Stimulated activated CD8-positive, alpha-beta memory T cell treated with anti-CD3 and anti-CD28 coated beads, Interleukin-4, amount 100 ng/mL, for 4 hours (primary cell): ENCODE measurements around the gene TTYH3.

Experiments
- DNase-seq, 2 donors: peaks; one replicate each; pipeline ENCODE4 v3.0.0-alpha.2; 2020; ENCODE audit warnings: low read depth in 2 of 2, low spot score in 1 of 2

TTYH3 gene

DNA sequence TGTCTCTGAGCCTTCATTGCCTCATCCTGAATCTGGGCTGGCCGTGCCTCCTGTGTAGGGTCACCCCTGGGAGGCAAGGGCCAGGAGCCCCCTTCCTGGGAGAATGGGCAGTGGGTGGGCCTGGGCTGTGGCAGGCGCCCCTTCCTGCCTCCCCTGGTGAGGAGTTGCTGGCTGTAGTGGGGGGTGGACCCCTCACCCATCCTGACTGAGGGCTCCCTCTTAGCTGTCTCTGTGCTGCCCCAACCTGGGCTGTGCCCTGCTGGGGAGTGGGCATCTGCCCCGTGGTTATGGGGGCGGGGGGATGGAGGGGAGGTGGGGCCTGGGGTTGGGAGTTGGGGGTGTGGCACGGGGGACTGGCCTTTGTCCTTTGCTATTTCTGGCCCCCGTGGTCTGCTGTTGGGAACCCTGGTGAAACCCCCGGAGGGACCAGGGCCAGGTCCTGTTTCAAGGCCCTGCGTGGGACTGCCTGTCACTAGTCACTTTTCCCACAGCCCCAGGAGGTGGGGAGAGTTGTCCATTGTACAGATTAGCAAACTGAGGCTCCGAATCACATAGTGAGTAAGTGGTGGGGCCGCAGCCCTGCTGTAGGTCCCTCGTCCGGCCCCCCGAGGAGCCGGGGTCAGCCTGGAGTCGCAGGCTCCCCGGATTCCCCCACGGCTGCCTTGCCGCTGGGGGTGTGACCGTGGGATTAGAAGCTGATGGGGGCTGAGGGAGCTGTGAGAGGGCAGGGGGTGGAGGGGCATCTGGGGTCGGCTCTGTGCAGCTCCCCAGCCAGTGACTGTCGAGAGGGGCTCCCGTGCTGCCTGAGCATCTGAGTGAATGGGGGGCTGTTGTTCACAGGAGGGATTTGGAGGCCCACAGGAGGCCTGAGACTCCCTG is 2.7 kb downstream of the TTYH3 start:
- DNase-seq = no peak

GRCh38 chr7:2635148-2635668 is 3.4 kb downstream of the TTYH3 start:
- no peak for DNase-seq

- DNase-seq = no peak
Observed at GRCh38 chr7:2635810-2636701, 4.3 kb downstream of the TTYH3 start.

DNA sequence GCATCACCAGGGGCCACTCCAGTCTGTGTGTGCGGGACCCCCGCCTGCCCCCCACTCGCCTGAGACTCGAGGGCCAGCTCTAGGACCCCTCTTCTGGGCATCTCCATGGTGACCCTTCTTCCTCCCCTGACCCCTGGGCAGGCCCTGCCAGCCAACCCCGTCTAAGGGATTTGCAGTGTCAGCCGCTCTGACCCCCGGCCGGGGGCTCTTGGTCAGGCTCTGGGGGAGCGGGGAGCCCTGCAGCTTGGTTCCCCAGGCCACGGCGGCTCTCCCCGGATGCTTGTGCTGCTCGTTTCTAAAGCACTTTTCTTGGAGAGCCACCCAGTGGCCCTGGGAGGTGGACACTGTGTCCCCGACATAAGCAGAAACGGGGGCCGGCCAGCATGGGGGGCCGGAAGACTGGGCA is 5.3 kb downstream of the TTYH3 start:
- DNase-seq = no peak

GRCh38 chr7:2637505-2638223 is 5.9 kb downstream of the TTYH3 start:
- no peak for DNase-seq

DNA sequence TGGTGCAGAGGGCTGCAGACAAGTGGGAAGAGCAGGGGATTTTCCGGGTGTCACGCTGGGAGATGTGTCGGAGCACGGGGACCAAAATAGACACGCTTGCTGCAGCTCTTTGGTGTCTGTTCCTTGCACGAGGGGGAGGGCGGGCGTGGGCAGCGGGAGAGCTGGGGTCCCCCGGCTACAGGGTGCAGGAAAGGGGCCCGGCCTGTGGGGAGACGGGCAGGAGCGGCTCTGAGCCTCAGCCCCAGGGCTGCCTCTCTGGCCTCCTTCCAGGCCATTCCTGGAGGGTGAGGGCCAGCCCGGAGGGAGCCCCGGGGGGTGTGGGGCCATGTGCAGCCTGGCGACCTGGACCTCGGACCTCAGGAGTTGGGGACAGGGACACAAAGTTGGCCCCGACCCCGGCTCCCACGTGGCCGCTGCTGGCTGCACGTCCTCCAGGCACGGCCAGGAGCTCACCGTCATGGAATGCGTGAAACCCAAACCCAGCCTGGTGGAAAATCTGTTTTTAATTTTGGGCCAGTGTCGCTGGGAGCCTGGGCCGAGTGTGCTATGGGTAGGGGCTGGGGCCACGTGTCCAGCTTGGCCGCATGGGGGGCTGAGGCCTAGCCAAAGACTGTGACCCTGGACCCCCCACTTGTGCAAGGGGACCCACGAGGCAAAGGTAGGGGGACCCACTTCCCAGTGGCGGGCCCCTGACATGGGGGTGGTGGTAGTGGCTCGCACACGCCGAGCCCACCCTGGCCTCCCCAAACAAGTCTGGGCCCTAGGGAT is 6.6 kb downstream of the TTYH3 start:
- DNase-seq = no peak

- no peak for DNase-seq
Observed at GRCh38 chr7:2639181-2639681, 7.4 kb downstream of the TTYH3 start.

- DNase-seq = no peak
Observed at GRCh38 chr7:2639695-2640481, 8.1 kb downstream of the TTYH3 start.

DNA sequence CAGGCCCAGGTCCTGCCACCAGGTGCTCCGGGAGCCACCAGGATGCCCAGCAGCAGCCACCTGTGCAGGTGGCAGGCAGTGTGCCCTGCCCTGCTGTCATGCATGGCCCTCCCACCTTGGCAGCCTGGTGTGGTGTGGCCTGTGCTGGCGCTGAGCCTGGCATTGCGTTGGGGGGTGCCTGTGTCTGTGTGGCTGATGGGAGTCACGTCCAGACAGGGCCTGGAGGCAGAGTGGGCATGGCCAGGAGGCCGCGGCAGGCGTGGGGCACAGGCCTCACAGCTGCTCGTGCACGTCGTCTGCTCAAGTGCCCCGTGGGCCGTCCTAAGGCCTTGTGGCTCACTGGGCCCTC is 8.7 kb downstream of the TTYH3 start:
- no peak for DNase-seq

- DNase-seq = no peak
Observed at GRCh38 chr7:2640846-2641316, 9.1 kb downstream of the TTYH3 start.

GRCh38 chr7:2641406-2642393 is 9.9 kb downstream of the TTYH3 start:
- no peak for DNase-seq

DNA sequence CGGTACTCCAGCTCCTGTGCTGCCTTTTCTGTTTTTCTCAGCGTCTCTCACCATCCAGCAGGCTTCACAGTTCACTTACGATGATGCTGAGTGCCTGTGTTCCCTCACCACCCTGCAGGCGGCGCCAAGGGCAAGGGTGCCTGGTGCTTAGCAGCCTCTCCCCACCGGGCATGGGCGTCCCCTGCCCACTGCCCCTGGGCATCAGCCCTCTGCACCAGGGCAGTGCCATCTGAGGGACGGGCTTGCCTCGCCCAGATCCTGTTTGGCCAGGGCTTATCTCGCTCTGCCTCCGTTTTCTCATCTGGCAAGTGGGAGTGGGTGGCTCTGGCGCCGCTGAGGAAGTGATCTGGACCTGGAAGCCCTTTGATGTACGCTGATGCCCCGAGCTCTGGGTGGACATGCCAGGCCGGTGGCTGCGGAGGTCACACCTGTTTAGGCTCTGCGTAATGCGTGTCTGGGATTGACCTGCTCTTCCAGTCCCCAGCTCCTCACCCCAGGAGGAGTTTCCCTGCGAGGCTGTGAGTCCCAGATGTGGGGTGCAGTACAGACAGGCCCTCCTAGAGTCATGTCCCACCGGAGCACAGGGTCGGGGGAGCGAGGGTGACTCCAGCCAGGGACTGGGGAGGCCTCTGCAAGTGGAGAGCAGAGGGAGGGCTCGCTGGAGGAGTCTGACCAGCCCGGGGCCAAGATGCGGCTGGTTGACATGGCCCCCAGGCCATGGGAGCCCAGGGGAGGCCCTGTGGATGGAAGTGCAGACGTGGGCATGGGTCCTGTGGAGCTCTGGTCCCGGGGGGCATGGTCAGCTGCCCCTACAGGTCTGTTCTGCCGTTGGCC is 11.8 kb downstream of the TTYH3 start:
- DNase-seq = no peak

DNA sequence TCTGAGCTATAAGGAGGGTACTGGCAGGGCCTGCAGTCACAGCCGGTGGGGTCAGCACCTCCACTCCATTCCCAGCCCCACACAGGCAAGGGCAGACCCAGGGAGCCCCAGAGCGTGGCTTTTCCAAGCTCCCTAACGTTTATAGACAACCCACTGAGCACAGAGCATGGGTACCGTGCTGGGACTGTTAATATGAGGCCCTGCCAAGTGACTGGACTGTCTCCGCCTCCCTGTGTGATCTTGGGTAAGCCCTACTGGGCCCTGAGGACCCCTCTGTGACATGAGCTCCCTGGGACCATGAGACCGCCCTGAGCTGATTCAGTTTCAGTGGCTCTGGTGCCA is 12.4 kb downstream of the TTYH3 start:
- DNase-seq = no peak

DNA sequence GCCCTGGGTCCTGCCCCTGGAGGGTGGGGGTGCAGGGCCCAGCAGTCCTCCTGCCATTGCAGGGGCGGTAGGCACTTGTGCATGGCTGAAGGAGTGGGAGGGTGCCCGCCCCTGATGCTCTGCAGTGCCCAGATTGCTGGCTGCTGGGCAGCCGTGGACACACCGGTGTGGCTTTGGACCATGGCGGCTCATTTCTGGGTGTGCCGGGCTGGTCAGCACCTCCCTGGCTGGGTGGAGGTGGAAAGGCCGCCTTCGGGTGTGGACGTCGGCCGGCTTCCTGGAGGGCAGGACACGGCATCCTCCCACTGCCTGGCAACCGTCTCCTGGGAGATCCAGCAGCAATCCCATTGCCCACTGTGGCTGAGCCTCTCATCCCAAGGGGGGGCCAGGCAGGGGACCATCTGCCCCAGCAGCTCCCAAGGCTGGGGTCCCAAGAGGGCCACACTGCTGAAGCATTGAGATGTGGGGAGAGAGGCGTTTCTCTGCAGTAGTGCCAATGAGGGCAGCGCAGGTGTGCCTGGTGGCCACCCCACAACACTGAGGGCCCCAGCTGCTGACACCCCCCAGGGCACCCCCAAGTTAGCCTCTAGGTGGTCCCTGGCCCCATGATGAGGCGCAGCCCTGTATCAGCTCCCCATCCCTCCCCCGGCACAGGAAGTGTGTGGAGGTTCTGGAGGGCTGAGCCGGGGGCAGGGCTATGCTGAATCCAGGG is 12.9 kb downstream of the TTYH3 start:
- no peak for DNase-seq

GRCh38 chr7:2645274-2645868 is 13.6 kb downstream of the TTYH3 start:
- DNase-seq = no peak

DNA sequence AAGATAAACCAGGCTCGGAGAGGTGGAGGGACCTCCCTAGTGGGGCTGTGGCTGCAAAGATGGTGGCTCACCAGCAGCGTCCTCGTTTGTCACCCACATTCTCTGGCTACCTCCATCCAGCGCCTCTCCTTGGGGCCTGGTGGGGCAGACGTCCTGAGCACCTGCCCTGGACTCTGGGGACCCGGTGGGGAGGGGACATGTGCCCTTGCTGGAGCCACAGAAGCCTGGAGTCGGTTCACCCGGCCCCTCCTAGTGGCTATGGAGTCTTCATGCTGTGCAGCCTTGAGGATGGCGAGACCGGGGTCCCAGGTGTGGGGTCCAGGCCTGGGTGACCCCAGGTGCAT is 14.5 kb downstream of the TTYH3 start:
- no peak for DNase-seq
